ENCODE results near the gene CENPW.

CENPW gene

GRCh38 chr6:126339796-126340609, at the start of gene CENPW:
Gene CENPW (plus strand): TSS chr6:126340115. CDS start chr6:126340274, 159 bp downstream.
- peak; percentile 62 for DNase-seq

GRCh38 chr6:126293891-126294524, 45.9 kb upstream of the CENPW start:
- DNase-seq, result no peak

GRCh38 chr6:126300126-126300525, 39.8 kb upstream of the CENPW start:
- no peak for DNase-seq

- no peak for DNase-seq
Measured at GRCh38 chr6:126300735-126301134, 39.2 kb upstream of the CENPW start.

GRCh38 chr6:126302191-126302590, 37.7 kb upstream of the CENPW start:
- DNase-seq, result no peak

GRCh38 chr6:126307849-126308248, 32.1 kb upstream of the CENPW start:
- DNase-seq, result no peak

GRCh38 chr6:126308362-126308761, 31.6 kb upstream of the CENPW start:
- DNase-seq, result no peak

- DNase-seq, result no peak
Measured at GRCh38 chr6:126312013-126312665, 27.8 kb upstream of the CENPW start.

- no peak for DNase-seq
Measured at GRCh38 chr6:126313941-126314340, 26.0 kb upstream of the CENPW start.

GRCh38 chr6:126318797-126319196, 21.1 kb upstream of the CENPW start:
- DNase-seq, result no peak

- DNase-seq, result no peak
Measured at GRCh38 chr6:126333729-126334128, 6.2 kb upstream of the CENPW start.

GRCh38 chr6:126335210-126335609, 4.7 kb upstream of the CENPW start:
- no peak for DNase-seq

GRCh38 chr6:126337323-126337722, 2.6 kb upstream of the CENPW start:
- no peak for DNase-seq

GRCh38 chr6:126341126-126341525, 1.2 kb downstream of the CENPW start:
- no peak for DNase-seq

GRCh38 chr6:126344181-126344580, 4.3 kb downstream of the CENPW start:
- DNase-seq, result no peak

- no peak for DNase-seq
Measured at GRCh38 chr6:126351960-126352359, 12.0 kb downstream of the CENPW start.

GRCh38 chr6:126352514-126352913, 12.6 kb downstream of the CENPW start:
- DNase-seq, result no peak

- no peak for DNase-seq
Measured at GRCh38 chr6:126356526-126356925, 16.6 kb downstream of the CENPW start.

GRCh38 chr6:126359936-126360537, 20.1 kb downstream of the CENPW start:
- DNase-seq, result no peak

- DNase-seq, result no peak
Measured at GRCh38 chr6:126361832-126362440, 22.0 kb downstream of the CENPW start.

- no peak for DNase-seq
Measured at GRCh38 chr6:126367849-126368248, 27.9 kb downstream of the CENPW start.

GRCh38 chr6:126372626-126373025, 32.7 kb downstream of the CENPW start:
- no peak for DNase-seq

GRCh38 chr6:126373344-126373743, 33.4 kb downstream of the CENPW start:
- no peak for DNase-seq

Data from COR-L47 (cell line).